Measurements from ENCODE around the gene MOSPD3.

The MOSPD3 gene

DNA sequence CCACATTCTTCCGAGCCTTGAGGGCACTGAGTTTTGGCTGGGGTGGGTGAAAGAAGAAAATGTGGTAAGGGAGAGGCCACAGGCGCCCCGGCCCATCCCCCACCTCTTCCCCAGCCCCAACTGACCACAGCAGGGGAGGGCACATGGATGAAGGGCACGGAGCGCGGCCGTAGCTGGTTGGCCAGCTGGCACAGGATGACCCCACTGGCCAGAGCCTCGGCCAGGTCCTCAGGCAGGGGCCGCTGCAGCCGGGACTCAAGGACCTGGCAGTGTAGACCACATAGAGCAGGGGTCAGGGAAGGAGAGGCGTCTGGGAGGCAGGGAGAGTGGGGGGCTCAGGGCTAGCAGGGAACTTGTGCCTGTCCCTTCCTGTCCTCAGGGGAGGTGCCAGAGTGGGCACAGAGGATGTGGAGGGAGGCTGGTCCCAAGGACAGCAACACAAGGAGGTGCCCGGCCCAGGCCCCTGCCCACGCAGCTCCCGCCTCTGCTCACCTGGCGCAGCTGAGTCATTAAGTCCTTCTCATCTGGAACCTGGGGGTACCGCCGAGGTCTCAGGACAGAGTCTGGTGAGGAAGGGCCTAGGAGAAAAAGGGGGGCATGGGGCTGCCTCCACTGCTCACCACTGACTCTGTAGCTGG is 36.5 kb upstream of the MOSPD3 start:
- no peak for DNase-seq (ENCODE audit: low spot score)

DNA sequence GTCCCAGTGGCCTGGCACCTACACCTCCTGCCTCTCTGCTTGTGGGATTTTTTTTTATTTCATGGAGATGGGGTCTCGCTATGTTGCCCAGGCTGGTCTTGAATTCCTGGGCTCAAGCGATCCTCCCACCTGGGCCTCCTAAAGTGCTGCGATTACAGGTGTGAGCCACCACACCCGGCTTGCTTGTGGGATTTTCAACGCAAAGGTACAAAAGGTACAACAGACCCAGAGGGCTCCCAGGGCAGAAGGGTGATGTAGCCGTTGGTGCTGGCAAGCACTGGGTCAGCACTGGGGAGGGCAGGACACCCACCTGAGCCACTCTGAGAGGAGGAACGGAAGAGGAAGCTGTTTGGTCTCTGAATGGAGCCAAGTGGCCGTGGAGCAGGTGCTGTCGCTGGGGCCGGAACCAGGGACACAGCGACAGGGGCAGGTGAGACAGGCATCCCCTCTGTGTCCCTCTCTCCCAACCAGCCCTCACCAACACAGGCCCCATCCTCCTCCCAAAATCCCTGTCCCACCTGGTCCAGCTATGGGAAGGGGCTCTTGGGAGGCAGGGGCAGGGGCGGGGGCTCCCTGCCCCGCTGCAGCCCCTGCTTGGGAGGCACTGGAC is 35.9 kb upstream of the MOSPD3 start:
- DNase-seq (ENCODE audit: low spot score) = no peak

DNA sequence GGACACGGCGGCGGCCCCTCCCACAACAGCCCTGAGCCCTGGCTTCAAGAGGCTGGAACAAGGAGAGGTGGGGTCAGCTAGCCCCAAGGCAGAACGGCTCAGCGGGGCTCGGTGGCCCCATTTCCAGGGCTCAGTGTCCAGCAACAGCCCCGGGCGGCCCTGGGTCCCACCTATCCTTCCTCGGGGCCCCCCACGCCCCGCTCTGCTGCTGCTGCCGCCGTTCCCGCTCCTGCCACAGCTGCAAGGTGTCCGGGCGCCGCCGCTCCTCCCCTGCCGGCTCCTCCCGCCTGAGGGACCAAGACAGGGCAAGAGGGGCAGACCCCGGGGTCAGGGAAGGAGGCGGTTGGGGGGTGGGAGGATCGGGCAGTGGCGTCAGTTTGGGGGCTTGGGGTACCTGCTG is 35.2 kb upstream of the MOSPD3 start:
- DNase-seq (ENCODE audit: low spot score) = no peak

DNA sequence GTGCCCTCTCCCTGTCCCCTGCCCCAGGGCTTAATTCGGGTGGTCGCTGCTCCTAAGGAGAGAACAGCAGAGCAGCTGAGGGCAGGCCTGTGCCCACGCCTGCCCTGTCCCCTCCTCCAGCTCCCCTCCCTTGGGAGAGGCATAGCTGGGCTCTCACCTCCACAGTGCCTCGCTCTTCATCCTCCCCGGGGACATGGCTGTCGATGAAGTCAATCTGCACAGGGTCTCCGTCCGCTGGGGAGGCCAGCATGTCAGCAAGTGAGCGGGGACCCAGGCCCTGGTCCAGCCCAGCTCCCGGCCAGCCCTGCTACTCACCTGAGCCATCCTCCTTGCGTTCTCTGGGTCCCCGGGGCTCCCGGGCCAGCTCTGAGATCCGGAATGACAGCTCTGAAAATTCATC is 34.8 kb upstream of the MOSPD3 start:
- DNase-seq (ENCODE audit: low spot score) = no peak

DNA sequence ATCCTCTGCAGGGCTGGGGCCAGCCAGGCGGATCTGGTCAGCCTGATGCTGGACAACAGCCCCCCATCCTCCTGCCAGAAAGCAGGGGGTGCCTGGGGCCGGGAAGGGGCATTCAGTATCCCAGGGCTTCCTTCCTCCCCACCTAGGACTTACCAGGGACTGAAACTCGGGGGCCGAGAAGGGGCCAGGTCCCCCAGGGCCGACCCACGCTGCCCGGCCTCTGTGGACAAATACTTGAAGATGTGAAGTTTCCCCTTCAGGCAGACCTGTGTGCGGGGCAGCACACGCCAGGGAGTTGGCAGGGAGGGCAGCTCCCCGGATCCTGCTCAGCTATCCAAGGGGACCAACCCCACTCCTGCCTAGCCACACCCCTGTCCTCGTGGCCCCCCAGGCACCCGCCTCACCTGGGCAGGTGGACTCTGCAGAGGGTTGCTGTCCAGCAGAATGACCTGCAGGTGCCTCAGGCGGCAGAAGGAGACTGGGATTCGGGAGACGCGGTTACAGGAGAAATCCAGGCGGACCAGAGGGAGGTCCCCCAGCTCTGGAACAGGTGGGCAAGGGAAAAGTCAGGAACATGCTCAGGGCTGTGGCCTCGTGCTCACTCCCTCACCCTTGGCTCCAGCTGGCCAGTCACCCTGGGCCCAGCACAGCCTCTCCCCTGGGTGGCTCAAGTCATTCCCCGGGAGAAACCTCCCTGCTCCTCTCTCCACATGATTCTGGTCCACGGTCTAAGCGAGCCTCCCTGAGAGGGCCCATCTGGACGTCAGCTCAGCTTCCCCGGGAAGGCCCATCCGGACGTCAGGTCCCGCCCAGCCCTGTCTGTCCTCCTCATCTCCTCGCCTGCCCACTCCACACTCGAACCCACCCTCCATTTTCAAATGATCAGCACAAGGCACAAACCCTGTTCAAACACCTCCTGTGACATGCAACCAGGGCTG is 33.8 kb upstream of the MOSPD3 start:
- DNase-seq (ENCODE audit: low spot score) = no peak

DNA sequence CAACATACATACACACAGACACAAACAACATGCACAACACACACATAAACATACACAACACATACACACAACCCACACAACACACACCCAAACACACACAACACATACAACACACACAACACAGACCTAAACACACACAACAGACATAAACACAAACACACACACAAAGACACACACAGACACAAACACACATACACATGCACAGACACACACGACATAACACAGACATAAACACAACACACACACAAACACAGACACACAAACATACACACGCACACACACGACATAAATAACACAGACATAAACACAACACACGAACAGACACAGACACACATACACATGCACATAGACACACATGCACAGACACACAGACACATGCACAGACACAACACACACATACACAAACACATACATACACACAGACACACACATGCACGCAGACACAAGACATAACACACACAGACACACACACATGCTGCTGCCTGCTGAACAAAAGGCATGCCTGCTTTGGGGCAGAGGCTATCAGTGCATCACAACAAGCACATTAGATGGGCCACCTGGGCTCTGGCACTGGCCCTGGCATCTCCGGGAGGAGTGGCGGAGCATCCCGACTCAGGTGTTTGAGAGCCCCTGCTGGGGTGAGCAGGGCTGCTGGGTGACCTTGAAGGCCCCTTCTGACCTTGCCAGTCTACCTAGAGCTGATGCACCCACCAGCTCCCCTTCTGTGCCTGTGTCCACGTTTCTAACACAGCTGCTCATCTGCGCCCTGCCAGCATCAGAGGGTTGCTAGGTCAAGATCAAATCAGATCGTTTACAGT is 31.7 kb upstream of the MOSPD3 start:
- DNase-seq (ENCODE audit: low spot score) = no peak

DNA sequence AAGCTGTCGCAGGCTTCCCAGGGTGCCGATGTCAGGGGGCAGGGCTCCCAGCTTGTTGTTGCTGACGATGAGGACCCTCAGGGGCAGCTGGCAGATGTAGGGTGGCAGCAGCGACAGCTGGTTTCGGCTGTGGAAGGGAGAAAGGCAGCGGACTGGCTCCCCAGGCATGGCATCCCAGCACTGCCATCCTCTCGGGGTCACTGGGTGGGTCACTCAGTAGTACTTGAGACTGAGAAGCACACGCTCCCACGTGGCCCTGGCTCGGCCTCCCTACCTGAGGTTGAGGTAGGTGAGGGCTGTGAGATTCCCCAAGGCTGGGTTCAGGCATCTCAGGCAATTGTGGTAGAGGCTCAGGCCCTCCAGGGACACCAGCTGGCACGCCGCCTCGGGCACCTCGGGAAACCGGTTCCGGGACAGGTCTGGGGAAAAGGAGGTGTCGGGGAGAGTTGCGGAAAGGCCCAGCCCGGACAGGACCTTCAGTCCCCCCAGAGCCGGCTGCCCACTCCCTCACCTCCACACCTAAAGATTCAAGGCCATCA is 30.2 kb upstream of the MOSPD3 start:
- DNase-seq (ENCODE audit: low spot score) = no peak

DNA sequence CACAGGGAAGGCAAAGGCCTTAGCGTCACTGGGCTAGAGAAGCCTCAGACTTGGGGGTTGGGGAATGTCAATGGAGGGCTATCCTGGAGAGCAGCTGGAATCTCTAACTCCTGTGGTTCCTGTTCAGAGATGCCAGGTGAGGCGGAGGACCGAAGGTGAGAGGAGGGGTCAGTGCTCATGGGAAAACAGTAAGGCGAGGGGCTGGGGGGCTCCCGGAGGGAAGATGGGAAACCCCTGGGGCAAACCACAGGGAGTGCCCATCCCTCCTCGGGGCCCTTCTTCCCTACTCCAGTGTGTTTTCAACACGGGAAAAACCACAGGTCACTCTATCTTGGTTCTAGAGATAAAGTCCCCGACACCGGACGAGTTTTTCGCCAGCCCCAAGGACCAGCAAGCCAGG is 29.7 kb upstream of the MOSPD3 start:
- DNase-seq (ENCODE audit: low spot score) = no peak

DNA sequence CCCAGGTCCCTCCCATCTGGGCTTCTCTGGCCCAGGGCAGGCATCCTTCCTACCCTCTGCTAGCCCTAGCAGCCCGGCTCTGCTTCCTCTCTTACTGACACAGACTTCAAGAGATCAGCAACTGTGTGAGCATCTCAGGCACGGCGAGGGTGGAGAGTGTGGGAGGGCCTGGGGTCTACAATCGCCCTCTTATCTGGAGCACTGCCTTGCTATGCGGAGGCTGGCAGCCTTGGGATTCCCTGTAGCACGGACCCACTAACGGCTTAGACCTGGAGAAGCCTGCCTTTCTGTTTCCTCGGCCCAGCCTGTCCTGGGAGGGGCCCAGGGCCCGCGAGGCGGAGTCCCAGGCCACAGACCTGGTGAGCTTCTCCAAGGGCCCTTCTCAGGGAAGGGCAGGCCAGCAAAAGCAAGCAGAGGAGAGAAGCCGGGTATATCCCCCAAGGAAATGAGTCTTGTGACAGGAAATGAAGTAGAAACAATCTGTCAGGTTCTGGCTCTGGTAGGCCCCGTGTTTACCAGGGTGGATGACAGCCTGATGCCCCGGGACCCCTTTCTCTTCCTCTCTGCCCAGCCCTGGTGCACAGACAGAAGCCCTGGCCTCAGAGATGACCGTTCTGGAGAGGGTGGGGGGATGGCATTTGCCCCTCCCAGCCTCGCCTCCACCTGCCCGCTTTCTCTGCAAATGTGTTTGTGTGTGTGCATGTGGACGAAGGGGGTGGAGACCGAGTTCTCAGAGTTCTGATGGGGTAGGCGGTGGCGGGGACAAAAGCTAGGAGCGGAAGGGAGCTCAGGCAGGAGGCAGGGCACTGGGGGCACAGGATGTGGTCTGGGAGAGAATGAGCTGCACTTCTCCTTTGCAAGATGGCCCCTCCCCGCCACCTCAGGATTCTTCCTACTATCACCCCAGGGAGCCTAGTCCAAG is 28.9 kb upstream of the MOSPD3 start:
- DNase-seq (ENCODE audit: low spot score) = peak; percentile 81

DNA sequence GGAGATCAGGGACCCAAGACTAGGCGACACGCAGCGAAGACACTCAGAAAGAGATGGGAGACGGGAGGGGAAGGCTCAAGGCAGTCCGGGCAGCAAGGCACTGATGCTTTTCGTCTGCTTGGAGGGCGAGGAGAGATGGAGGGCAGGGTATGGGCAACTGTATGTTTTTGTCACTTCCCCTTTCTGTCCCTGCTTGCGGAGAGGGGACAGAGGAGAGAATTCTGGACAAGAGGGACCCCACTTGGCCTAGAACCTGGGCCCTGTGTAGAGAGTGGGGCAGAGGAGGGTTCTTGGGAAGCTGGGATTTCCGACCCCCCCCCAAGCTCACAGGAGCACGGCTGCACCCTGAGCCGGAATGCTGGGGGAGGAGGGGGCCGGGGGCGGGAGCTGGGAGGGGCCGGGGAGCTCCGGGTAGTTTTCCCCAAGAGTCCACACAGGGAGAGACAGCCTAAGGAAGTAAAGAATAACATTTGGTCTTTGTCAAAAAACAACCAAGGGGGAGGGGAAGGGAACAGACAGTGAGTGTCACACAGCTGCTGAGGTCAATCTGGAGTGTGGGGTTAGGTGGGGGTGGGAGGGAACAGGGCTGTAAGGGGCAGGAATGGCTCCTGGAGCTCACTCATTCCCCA is 28.2 kb upstream of the MOSPD3 start:
- no peak for DNase-seq (ENCODE audit: low spot score)

DNA sequence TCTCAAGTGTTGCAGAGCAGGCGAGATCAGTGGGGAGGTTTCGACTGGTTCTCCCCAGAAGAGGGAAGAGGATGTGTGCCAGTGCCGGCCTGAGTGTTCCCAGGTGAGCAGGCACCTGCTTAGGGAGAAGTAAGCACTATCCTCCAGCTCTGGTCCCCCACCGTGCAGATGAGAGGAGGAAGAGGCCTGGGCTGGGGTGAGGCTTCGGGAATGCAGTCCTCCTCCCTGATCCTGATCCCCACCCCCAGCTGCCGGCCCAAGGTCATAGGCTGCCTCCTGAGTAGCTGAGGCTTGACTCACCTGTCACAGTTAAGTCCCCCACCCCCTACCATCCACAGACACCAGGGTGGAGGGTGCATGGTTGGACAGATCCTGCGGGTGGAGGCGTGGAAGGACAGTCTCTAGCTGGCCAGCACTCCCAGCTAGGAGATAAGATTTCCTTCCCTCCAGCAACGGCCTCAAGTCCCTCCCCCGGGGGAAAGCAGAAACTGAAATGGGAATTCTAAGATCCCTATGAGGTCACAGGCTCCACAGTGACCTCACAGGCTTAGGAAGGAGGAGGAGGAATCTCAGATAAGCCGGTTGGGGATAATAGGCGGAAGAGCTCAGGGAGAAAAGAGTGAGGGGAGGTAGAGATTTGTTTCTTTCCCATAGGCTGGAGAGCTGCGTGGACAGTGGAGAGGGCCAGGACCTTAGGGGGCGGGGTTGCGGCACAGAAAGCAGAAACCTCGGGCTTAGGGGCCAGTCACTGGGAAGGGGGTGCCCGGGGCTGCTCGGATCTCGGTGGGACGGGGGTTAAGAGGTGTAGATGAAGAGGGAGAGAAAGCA is 27.4 kb upstream of the MOSPD3 start:
- DNase-seq (ENCODE audit: low spot score) = no peak

DNA sequence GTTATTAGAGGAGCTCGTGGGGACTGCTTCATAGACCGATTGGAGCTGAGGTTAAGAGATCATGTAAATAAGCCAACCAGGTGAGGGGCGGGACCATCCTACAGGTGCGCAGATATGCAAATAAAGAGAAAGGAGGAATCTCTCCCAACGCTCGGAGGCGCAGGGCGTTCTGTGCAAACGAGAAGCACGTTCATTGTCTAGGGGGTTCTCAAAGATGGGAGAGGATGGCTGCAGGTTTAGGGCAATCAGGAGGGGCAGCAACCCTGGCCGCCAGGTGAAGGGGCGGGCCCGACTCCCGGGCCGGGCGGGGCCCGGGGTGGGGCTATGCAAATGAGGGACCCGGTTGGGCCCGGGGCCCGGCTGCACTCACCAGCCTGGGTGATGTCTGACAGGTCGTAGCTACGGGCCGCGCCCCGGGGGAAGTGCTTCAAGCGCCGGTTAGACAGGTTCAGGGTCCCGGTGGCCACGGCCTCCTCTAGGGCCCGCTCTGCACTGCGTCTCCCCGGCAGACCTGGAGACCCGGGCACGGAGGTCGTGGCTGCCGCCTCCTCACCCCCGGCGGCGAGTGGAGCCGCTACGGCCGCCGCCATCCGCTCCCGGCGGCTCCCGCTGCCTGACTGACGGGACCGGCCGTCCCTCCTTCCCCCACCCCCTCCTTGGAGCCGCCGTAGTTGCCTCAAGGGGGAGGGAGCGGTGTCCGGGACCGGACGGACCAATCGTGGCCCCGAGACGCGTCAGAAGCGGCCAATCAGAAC is 26.7 kb upstream of the MOSPD3 start, which contains the start of gene LRCH4:
LRCH4 (minus strand) TSS at position 619 of the 755 bp plus-strand sequence; CDS start at position 590, 29 bp downstream.
- no peak for DNase-seq (ENCODE audit: low spot score)

DNA sequence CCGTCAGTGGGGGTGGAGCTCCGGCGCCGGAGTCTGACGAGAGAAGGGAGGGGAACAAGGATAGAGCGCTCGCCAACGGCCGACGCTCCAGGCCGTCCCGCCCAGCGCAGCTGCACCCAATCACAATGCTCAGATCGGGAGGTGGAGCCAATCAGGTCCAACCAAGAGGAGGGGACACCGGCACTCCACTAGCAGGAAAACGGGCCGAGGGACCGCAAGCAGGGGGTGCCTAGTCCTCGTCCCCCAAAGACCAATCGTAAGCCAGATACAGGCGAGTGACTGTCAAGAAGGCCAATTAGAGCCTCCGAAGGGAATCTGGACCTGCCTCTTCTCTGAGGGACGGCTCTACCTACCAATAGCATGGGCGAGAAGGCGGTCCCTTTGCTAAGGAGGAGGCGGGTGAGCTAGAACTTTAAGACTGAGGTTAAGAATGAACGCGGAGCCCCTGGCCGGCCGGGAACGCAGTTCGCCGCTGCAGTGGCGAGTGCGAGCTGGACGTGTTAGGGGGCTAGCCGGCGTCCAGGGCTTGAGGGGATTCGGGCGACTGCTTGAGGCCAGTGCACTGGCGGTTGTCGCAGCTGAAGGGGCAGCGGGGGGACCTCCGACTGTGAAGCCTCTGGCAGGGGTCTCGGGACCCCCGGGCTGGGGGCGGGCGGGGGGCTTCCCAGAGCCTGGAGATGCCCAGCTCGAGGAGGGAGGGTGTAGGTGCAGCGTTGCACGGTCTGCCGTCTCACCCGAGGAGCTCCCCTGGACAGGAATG is 25.9 kb upstream of the MOSPD3 start, which contains the start of gene FBXO24:
FBXO24 (plus strand) TSS at position 63 of the 760 bp plus-strand sequence; CDS start at position 361, 298 bp downstream.
- peak; percentile 100 for DNase-seq (ENCODE audit: low spot score)

DNA sequence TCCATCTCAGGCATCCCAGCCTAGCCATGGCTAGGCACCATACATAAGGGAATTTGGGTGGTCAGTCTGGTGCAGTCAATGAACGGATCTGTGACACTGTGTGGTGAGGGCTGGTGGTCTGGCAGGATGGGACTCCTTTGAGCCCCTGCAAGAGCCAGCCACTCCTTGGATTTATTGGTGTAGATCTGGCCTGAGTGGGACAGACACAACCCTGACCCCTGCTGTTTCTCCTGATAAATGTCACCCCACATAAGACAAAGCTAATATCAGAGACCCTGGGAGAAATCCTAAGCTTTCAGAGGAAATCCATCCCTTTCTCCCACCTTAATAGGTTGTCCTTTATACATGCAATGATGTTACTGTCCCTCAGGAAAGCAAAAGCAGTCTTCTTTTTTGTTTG is 23.9 kb upstream of the MOSPD3 start:
- DNase-seq (ENCODE audit: low spot score) = no peak

DNA sequence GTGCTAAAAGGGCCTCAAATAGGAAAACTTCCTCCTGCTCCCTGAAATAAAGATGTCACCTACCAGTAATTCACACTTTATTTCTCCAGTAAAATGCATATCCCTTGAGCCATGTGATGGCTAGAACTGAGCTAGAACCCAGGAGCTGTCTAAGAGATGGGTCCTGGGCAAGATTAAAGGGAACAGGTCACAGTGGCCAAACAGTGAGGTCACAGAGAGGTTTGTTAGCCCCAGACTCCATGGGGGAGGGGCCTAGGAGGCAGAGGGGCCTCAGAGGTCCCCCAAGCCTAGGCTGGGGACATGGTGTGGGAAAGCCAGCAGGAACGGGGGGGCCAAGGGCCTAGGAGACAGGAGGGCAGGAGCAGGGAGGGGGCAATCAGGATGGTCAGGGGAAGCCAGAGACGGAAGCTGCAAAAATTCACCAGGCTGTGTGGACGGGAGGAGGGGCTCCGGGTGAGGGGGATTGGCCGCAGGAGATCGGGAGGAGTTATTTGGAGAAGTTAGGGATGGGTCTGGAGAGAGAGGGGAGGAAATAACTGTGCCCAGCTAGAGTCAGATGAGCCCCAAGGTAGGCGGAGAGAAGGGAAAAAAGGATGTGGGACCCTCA is 22.9 kb upstream of the MOSPD3 start:
- no peak for DNase-seq (ENCODE audit: low spot score)

DNA sequence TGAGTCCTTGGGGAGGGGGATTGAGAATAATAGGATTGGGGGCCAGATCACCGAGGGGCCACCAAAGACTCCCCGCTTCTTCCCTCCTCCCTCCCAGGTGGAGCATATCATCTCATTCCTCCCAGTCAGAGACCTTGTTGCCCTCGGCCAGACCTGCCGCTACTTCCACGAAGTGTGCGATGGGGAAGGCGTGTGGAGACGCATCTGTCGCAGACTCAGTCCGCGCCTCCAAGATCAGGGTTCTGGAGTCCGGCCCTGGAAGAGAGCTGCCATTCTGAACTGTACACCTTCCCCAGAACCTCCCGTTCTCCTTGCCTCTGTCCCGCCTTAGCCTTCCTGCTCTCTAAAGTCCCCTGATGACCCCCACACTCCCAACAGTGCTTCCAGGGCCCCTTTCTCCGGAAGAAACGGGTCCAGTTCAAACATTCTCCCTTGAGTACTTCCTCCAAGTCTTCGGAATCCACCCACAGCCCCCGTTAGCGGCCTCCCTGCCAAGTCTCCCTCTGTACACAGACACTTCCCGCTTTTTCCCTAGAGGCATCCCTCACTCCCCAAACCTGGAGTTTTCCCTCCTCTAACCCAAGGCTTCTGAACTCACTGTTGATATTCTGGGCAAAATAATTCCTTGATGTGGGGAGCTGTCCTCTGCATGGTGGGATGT is 22.1 kb upstream of the MOSPD3 start:
- DNase-seq (ENCODE audit: low spot score) = no peak

DNA sequence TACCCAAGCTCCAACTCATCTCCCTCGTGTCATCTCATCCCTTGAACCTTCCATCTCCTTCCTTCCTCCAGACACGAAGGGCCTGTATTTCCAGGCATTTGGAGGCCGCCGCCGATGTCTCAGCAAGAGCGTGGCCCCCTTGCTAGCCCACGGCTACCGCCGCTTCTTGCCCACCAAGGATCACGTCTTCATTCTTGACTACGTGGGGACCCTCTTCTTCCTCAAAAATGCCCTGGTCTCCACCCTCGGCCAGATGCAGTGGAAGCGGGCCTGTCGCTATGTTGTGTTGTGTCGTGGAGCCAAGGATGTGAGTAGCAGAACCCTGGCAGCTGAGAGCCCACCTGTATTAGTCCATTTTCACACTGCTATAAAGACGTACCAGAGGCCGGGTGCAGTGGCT is 20.7 kb upstream of the MOSPD3 start:
- DNase-seq (ENCODE audit: low spot score) = no peak
